PC-9 (cell line): ENCODE results near the gene KLC4. TPM values are rescaled to one million over a fixed set of nuclear protein-coding genes. Genes with fewer than 3 reads are reported as not detected.

ENCODE experiments used
- BruUV-seq: library from RNA; stranded (reverse); fragments of 400-500 nt; replicated peaks from 2 replicates; lab custom pipeline; 2021; lab: Mats Ljungman, UMichigan
- CTCF ChIA-PET: fragments of 300-600 bp; sonication (Branson Sonifier 250); formaldehyde crosslinking; loops from one replicate; lab custom pipeline; 2022; ENCODE audit warnings: antibody characterized with exemption; lab: Charles Lee
- POLR2A ChIA-PET: fragments of 300-600 bp; sonication (Branson Sonifier 250); formaldehyde crosslinking; loops from one replicate; lab custom pipeline; 2022; ENCODE audit warnings: antibody characterized with exemption; ENCODE audit not compliant: unreplicated experiment; lab: Charles Lee
- DNase-seq, 2 experiments: peaks; one replicate each; pipeline versions ENCODE4 v3.0.0 to v3.0.0-alpha.2; 2015 to 2022; ENCODE audit warnings: mixed read lengths in 1 of 2
- H2AFZ ChIP-seq: fragments of 200-600 bp; sonication (generic); 2 replicates; pipeline ENCODE4 v1.8.1; 2017; ENCODE audit warnings: antibody characterized with exemption
- H3F3A ChIP-seq: fragments of 200-600 bp; sonication (generic); 2 replicates; pipeline ENCODE4 v1.8.1; 2017; ENCODE audit warnings: antibody characterized with exemption, mild to moderate bottlenecking, low read depth; ENCODE audit not compliant: insufficient read depth
- H3K27ac ChIP-seq: fragments of 200-600 bp; sonication (generic); 2 replicates; pipeline ENCODE4 v1.6.1; 2016; ENCODE audit warnings: mixed run types
- H3K27me3 ChIP-seq: fragments of 200-600 bp; sonication (generic); 2 replicates; pipeline ENCODE4 v1.6.1; 2016; ENCODE audit warnings: low read depth, mixed run types; ENCODE audit not compliant: insufficient read depth
- H3K36me3 ChIP-seq: fragments of 200-600 bp; sonication (generic); 2 replicates; pipeline ENCODE4 v1.6.1; 2016; ENCODE audit warnings: low read depth, mixed run types
- H3K4me1 ChIP-seq: fragments of 200-600 bp; sonication (generic); replicated peaks from 2 replicates; pipeline ENCODE4 v1.6.1; 2016; ENCODE audit warnings: mixed run types; ENCODE audit not compliant: insufficient read depth
- H3K4me2 ChIP-seq: fragments of 200-600 bp; sonication (generic); 2 replicates; pipeline ENCODE4 v1.6.1; 2017; ENCODE audit warnings: mixed run types
- H3K4me3 ChIP-seq: fragments of 200-600 bp; sonication (generic); 2 replicates; pipeline ENCODE4 v1.6.1; 2016; ENCODE audit warnings: mixed run types
- H3K79me2 ChIP-seq: fragments of 200-600 bp; sonication (generic); 2 replicates; pipeline ENCODE4 v1.6.1; 2017; ENCODE audit warnings: low read depth, mixed run types
- H3K9me2 ChIP-seq: fragments of 200-600 bp; sonication (generic); 2 replicates; pipeline ENCODE4 v1.8.1; 2017; ENCODE audit warnings: mild to moderate bottlenecking; ENCODE audit not compliant: insufficient read depth
- H3K9me3 ChIP-seq: fragments of 200-600 bp; sonication (generic); 2 replicates; pipeline ENCODE4 v1.8.1; 2016; ENCODE audit warnings: low read depth; ENCODE audit not compliant: insufficient read depth
- H4K20me1 ChIP-seq: fragments of 200-600 bp; sonication (generic); 2 replicates; pipeline ENCODE4 v1.8.1; 2017; ENCODE audit not compliant: insufficient read depth
- EZH2 ChIP-seq: fragments of 200-600 bp; sonication (generic); IDR thresholded peaks from 2 replicates; pipeline ENCODE4 v1.8.0; 2017; ENCODE audit warnings: antibody characterized with exemption, low read depth
- intact Hi-C: fragments of 100-400 bp; cut with micrococcal nuclease; formaldehyde crosslinking; loops from one replicate; pipeline ENCODE4 v1.10.0; 2022; ENCODE audit not compliant: unreplicated experiment
- total RNA-seq: library from RNA; stranded (reverse); gene quantifications from 2 replicates; pipeline ENCODE4 v1.2.3, GENCODE V29; 2021
- TF ChIP-seq, protein P1 (sequence below): fragments of 200-600 bp; sonication (generic); conservative IDR thresholded peaks from 2 replicates; pipeline ENCODE4 v1.6.1; 2017; ENCODE audit warnings: mixed run types, antibody characterized with exemption, mild to moderate bottlenecking, moderate library complexity

The KLC4 gene
- total RNA-seq, 1 experiment from 2014 or later, result 46.2 TPM

DNA sequence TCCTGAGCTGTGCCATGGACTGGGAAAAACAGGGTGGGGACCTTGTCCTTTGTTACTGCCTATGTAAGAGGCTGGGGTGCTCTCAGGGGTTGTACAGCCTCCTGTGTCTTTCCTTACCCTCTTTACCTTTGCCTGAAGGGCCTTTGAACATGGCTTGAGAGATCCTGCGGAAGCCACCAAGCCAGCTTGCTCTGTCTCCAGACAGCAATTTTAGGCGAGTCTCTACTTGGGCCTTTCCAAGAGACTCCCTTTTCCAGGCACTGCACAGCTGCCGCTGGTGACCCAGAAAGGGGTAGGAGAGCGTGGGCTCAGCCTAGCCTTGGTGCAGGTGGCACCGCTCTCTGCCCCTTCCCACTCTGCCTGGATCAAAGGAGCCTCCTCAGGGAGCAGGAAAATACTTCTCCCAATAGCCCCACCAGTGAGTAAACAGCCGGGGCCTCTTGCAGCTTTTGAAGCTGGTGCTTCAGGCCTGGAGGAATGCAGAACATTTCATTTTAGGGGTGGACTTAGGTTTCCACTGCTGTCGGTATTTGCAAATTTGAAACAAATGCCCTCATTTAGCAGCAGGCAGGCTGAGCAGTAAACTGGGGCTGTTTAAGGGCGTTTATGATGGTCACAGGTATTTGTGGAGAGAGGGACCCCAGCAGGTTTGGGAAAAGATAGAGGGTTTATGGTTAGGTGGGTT lies 30.6 kb downstream of the KLC4 start:
- Histone ChIP-seq H3K79me2 (peaks cover 92% of the 10 kb centered on the region), H3K9me2 (no peaks in the 10 kb centered on the region), H3F3A (peaks cover 19% of the 10 kb centered on the region; the same call in 1 of the 2 replicates), H2AFZ (no peak overlapping the region), H4K20me1 (no peaks in the 10 kb centered on the region), H3K4me3 (no peak overlapping the region), H3K27ac (peak overlapping the region; percentile 40), H3K9me3 (no peaks in the 10 kb centered on the region), H3K4me2 (peak overlapping the region; percentile 52), H3K27me3 (no peaks in the 10 kb centered on the region), H3K4me1 (peaks cover 45% of the 10 kb centered on the region), H3K36me3 (no peaks in the 10 kb centered on the region)
- ChIA-PET POLR2A (interaction anchor here (0.6 kb wide), 1 partner anchor 92 kb away, joined by 8 read pairs; the partner anchor contains the start of gene CUL9), CTCF (interaction anchor here (0.6 kb wide), 1 partner anchor 707 kb away, joined by 3 read pairs; no protein-coding TSS in a partner anchor)
- no TSS peak for BruUV-seq
- no peak for DNase-seq
- intact Hi-C loops, result no loop called here
- TF ChIP-seq, protein P1, sequence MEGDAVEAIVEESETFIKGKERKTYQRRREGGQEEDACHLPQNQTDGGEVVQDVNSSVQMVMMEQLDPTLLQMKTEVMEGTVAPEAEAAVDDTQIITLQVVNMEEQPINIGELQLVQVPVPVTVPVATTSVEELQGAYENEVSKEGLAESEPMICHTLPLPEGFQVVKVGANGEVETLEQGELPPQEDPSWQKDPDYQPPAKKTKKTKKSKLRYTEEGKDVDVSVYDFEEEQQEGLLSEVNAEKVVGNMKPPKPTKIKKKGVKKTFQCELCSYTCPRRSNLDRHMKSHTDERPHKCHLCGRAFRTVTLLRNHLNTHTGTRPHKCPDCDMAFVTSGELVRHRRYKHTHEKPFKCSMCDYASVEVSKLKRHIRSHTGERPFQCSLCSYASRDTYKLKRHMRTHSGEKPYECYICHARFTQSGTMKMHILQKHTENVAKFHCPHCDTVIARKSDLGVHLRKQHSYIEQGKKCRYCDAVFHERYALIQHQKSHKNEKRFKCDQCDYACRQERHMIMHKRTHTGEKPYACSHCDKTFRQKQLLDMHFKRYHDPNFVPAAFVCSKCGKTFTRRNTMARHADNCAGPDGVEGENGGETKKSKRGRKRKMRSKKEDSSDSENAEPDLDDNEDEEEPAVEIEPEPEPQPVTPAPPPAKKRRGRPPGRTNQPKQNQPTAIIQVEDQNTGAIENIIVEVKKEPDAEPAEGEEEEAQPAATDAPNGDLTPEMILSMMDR, result no peak
- TF ChIP-seq EZH2, result no peak

GRCh38 chr6:43090559-43090956 lies 31.1 kb downstream of the KLC4 start:
- Histone ChIP-seq H4K20me1 (no peaks in the 10 kb centered on the region), H3K27me3 (no peaks in the 10 kb centered on the region), H3F3A (peaks cover 24% of the 10 kb centered on the region; the same call in 1 of the 2 replicates), H2AFZ (no peak overlapping the region), H3K79me2 (peaks cover 88% of the 10 kb centered on the region), H3K27ac (peak overlapping the region; percentile 40), H3K36me3 (no peaks in the 10 kb centered on the region), H3K4me2 (peak overlapping the region; percentile 52), H3K4me1 (peaks cover 50% of the 10 kb centered on the region), H3K4me3 (no peak overlapping the region), H3K9me3 (no peaks in the 10 kb centered on the region), H3K9me2 (no peaks in the 10 kb centered on the region)
- ChIA-PET POLR2A (interaction anchor here (0.6 kb wide), 1 partner anchor 92 kb away, joined by 8 read pairs; the partner anchor contains the start of gene CUL9), CTCF (interaction anchor here (0.6 kb wide), 1 partner anchor 706 kb away, joined by 3 read pairs; no protein-coding TSS in a partner anchor)
- no TSS peak for BruUV-seq
- intact Hi-C loops, result no loop called here
- TF ChIP-seq, protein P1, result no peak
- no peak for TF ChIP-seq EZH2
- peak in 1 of 2 experiments; percentile 40 for DNase-seq

GRCh38 chr6:43091020-43091419 lies 31.6 kb downstream of the KLC4 start:
- intact Hi-C loops, result no loop called here
- CTCF ChIA-PET, result no interaction called here
- H3K36me3 ChIP-seq, result no peaks in the 10 kb centered on the region
- H3K4me2 ChIP-seq, result peak overlapping the region; percentile 52
- H3K9me3 ChIP-seq, result no peaks in the 10 kb centered on the region
- H3K9me2 ChIP-seq, result no peaks in the 10 kb centered on the region
- DNase-seq, result no peak
- TF ChIP-seq EZH2, result no peak
- TF ChIP-seq, protein P1, result no peak
- no peaks in the 10 kb centered on the region for H3K27me3 ChIP-seq
- BruUV-seq, result no TSS peak
- peak overlapping the region; percentile 40 for H3K27ac ChIP-seq
- H3F3A ChIP-seq, result peaks cover 29% of the 10 kb centered on the region
- no peak overlapping the region for H2AFZ ChIP-seq
- H3K4me1 ChIP-seq, result peaks cover 55% of the 10 kb centered on the region
- H3K4me3 ChIP-seq, result no peak overlapping the region
- H4K20me1 ChIP-seq, result no peaks in the 10 kb centered on the region
- H3K79me2 ChIP-seq, result peaks cover 83% of the 10 kb centered on the region
- POLR2A ChIA-PET, result interaction anchor here (0.6 kb wide), 1 partner anchor 80 kb away, joined by 3 read pairs; no protein-coding TSS in a partner anchor
